Measurements from ENCODE around the gene RNF214.

- TF ChIP-seq EZH2 (IDR thresholded peaks at IDR 0.05; ENCODE audit: low read length, unreplicated experiment) (no peak), CTCF (conservative IDR thresholded peaks at IDR 0.05; ENCODE audit: low read depth, low read length) (no peak), EZH2phosphoT487 (IDR thresholded peaks at IDR 0.05; ENCODE audit: borderline replicate concordance, low read length) (no peak)
These were observed 30.7 kb upstream of the RNF214 start for GRCh38 chr11:117201658-117202305.

Data from PC-3 (cell line).